ENCODE measurements around the gene ENTHD1.

GRCh38 chr22:39735776-39736175 is 157.8 kb downstream of the ENTHD1 start:
- TF ChIP-seq CTCF (IDR thresholded peaks at IDR 0.05) (no peak), EP300 (IDR thresholded peaks at IDR 0.05) (no peak)

Data from esophagus muscularis mucosa (tissue), 3 donors.